ENCODE data around the gene TMEM176A. TPM values are rescaled to one million over a fixed set of nuclear protein-coding genes. Genes with fewer than 3 reads are reported as not detected.

The TMEM176A gene
- total RNA-seq, 2 donors from 2014 or later: 56.3 to 102 TPM

DNA sequence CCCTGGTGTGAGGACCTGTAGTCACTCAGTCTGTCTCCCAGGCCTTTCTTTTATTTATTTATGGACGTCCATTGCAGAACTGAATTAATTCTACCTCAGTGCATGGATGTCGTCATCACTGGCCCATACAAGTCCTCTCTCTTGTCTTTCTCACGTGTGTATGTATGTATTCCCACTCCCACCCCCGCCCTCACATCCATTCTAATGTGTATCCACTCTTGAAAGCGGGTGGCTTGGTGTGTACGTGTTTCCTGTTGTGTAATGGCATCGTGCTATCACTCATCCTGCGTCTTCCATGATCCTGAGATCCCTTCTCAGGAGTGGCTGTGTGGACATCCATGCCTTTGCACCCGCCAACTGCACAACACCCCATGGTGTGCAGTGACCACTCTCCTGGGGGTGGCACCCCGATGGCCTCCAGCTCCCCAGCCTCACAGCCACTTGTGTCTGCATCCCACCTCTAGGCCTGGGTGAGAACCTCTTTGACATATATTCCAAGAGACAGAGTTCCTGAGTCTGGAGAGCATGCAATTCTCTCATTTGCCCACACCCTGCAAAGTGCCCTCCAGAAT, 48.7 kb downstream of the TMEM176A start:
- Histone ChIP-seq H3K4me1 (peaks cover 0 to 11% of the 10 kb centered on the region in 2 donors), H3K27me3 (no peaks in the 10 kb centered on the region), H3K4me3 (no peak overlapping the region), H3K36me3 (no peaks in the 10 kb centered on the region), H3K9me3 (no peaks in the 10 kb centered on the region), H3K27ac (no peak overlapping the region)
- TF ChIP-seq, protein P1, sequence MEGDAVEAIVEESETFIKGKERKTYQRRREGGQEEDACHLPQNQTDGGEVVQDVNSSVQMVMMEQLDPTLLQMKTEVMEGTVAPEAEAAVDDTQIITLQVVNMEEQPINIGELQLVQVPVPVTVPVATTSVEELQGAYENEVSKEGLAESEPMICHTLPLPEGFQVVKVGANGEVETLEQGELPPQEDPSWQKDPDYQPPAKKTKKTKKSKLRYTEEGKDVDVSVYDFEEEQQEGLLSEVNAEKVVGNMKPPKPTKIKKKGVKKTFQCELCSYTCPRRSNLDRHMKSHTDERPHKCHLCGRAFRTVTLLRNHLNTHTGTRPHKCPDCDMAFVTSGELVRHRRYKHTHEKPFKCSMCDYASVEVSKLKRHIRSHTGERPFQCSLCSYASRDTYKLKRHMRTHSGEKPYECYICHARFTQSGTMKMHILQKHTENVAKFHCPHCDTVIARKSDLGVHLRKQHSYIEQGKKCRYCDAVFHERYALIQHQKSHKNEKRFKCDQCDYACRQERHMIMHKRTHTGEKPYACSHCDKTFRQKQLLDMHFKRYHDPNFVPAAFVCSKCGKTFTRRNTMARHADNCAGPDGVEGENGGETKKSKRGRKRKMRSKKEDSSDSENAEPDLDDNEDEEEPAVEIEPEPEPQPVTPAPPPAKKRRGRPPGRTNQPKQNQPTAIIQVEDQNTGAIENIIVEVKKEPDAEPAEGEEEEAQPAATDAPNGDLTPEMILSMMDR (IDR thresholded peaks at IDR 0.05): no peak
- DNase-seq (ENCODE audit: low spot score): peak; percentile 13

DNA sequence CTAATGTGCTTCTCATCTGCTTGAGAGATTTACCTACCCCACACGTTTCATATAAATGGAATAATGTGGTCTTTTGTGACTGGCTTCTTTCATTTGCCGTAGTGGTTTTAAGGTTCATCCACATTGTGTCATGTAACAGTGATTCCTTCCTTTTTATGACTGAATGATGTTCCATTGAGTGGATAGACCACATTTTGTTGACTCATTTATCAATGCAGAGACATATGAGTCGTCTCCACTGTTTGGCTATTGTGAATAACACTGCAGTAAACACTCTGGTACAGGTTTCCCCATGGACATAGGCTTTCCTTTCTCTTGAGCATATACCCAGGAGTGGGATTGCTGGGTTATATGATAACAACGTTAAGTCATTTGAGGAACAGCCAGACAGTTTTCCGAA, 49.7 kb downstream of the TMEM176A start:
- Histone ChIP-seq H3K9me3 (no peaks in the 10 kb centered on the region), H3K4me3 (no peak overlapping the region), H3K27ac (no peak overlapping the region), H3K4me1 (peaks cover 0 to 10% of the 10 kb centered on the region in 2 donors), H3K27me3 (no peaks in the 10 kb centered on the region), H3K36me3 (no peaks in the 10 kb centered on the region)
- TF ChIP-seq, protein P1 (IDR thresholded peaks at IDR 0.05): no peak
- DNase-seq (ENCODE audit: low spot score): no peak

DNA sequence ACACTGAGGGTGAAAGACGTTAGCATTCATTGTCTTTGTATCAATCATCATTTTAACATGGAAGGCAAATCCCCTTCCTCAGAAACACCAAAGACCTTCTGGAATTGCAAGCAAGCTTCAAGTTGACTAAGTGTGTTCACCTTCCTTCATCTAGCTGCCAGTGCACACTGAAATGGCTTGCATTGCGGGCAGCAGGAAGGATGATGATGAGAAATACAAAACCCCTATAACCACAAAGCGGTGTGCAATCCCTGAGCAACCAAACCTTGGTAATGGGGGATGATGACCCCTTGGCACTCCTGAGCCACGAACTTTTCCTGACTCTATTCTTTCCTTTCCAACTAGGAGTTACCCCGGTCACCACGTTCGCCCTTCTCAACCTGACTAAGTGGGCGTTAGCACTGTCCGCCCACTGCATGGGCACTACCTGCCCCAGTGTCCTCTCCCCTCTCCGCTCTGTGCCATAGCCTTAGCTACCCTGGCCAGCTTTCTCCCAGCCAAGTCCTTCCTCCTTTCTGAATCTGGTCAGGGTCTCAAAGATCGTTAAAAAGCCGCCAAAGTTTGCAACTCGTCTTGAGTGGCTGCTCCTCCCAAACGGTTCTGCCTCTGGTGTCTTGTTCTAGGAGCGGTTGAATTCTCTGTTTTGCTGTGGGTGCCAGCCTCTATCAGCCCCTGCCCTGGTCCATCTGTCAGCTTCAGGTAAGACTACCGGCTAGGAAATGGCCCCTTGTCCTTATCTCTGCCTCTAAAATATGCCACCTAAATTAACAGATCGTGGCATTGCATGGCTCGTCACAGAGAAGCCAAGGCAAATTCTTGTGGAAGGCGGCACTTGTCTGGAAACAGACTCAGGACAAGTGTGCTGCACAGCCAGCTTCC, 51.2 kb downstream of the TMEM176A start:
- Histone ChIP-seq H3K27me3 (no peaks in the 10 kb centered on the region), H3K27ac (no peak overlapping the region), H3K9me3 (no peaks in the 10 kb centered on the region), H3K4me1 (no peaks in the 10 kb centered on the region), H3K4me3 (no peak overlapping the region), H3K36me3 (no peaks in the 10 kb centered on the region)
- TF ChIP-seq, protein P1 (IDR thresholded peaks at IDR 0.05): no peak
- no peak for DNase-seq (ENCODE audit: low spot score)

DNA sequence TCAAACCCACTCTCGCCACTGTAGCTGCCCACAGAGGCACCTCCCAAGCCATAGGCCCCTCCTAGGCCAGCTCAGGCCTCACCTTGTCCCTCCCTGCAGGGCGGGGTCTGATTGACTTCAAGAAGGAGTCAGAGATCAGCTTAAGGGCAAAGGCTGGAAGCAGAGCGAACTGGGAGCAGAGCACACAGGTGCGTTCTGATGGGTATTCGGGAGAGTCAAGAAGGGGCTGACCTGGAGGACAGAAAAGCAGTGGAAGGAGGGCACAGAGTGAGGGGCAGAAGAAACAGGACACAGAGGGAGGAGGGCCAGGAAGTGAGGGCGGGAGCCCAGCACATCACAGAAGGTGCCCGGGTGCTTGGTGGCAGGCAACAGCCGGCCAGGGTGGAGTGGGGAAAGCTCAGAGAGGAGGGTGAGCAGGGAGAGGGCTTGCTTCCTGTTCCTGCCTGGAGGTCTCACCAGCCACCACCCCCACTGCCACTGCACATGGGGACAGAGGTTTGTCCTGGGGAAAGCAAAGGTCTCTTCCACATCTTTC, 51.9 kb downstream of the TMEM176A start, which contains the start of gene AOC1:
Gene AOC1 (plus strand): TSS at position 147 of the 535 bp plus-strand sequence. CDS start 3,954 bp downstream, outside the sequence.
- Histone ChIP-seq H3K27ac (no peak within 1 kb of the TSS), H3K9me3 (no peaks in the 10 kb centered on the region), H3K36me3 (no peaks in the 10 kb centered on the region), H3K4me3 (no peak within 1 kb of the TSS), H3K4me1 (no peaks in the 10 kb centered on the region), H3K27me3 (no peaks in the 10 kb centered on the region)
- no peak for DNase-seq (ENCODE audit: low spot score)
- TF ChIP-seq, protein P1 (IDR thresholded peaks at IDR 0.05): no peak

DNA sequence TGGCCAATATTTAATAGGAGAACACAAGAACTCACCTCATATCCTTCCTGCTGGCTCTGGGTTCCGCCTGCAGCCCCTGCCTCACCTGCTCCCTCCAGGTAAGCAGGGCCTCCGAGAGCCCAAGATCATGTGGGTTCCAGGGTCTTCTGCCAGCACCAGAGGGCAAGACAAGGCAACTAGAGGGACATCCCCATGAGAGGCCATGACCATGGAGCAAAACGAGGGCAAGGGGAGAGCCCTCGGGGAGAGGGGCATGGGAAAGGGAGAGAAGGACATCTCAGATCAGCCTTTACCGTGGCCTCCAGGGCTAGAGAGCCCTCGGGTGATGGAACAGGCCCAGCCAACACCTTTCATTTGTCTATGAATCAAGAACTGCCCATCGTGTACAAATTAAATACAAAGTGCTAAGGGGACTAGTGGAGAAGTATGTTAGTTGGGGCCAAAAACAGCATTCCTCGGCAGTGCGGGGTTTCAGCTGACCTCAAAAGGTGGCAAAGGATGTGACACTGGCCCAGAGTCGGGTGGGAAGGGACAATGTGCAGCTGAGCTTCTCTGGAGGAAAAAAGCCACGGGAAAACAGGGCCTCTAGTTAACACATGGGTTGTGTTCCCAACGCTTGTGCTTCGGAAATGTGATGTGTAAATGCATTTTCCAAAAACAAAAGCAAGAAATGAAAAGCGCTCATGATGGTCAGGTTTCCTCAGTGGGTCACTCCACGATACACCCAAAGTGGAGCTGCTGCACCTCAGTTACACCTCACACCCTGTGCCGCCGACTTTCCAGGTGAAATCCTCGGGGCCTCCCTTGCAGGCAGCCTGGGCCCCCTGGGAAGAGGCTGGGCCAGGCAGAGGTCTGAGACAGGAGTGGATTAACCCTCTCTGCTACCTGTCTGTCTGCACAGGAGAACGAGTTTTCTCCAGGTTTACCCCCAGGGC, 53.8 kb downstream of the TMEM176A start:
- Histone ChIP-seq H3K27ac (no peak overlapping the region), H3K4me3 (no peak overlapping the region), H3K9me3 (no peaks in the 10 kb centered on the region), H3K36me3 (no peaks in the 10 kb centered on the region), H3K27me3 (no peaks in the 10 kb centered on the region), H3K4me1 (no peaks in the 10 kb centered on the region)
- peak; percentile 54 for DNase-seq (ENCODE audit: low spot score)
- TF ChIP-seq, protein P1 (IDR thresholded peaks at IDR 0.05): no peak

All from right atrium auricular region (tissue), 2 donors.